HepG2 (cell line): ENCODE measurements around the gene UCN. TPM values are rescaled to one million over a fixed set of nuclear protein-coding genes. Genes with fewer than 3 reads are reported as not detected.

Source experiments
- BATF2 ChIP-seq: sonication (generic); formaldehyde crosslinking; IDR thresholded peaks from 2 replicates; pipeline ENCODE4 v1.8.0; 2022; ENCODE audit warnings: mild to moderate bottlenecking, missing genetic modification reagents, moderate library complexity
- CREB1 ChIP-seq, 2 experiments: fragments of 450-650 bp in 1 of 2; IDR thresholded peaks; 2 replicates each; pipeline ENCODE4 v1.6.1; 2016 to 2017; ENCODE audit warnings: control low read depth in 1 of 2, mild to moderate bottlenecking in 1 of 2, missing compliant biosample characterization in 1 of 2, missing genetic modification characterization in 1 of 2
- DZIP1 ChIP-seq: sonication (generic); formaldehyde crosslinking; IDR thresholded peaks from 2 replicates; pipeline ENCODE4 v1.5.0; 2020; ENCODE audit warnings: mild to moderate bottlenecking, missing genetic modification reagents
- FOXA3 ChIP-seq: IDR thresholded peaks from 2 replicates; pipeline ENCODE4 v1.6.1; 2016; ENCODE audit warnings: missing genetic modification reagents, missing compliant biosample characterization
- MZF1 ChIP-seq: sonication (generic); formaldehyde crosslinking; IDR thresholded peaks from 2 replicates; pipeline ENCODE4 v1.8.1; 2023; ENCODE audit warnings: mild to moderate bottlenecking, missing genetic modification reagents, borderline replicate concordance
- NFKB2 ChIP-seq: sonication (generic); formaldehyde crosslinking; IDR thresholded peaks from 2 replicates; pipeline ENCODE4 v1.4.0; 2020; ENCODE audit warnings: missing genetic modification reagents, borderline replicate concordance
- PHF21A ChIP-seq: sonication (generic); formaldehyde crosslinking; IDR thresholded peaks from 2 replicates; pipeline ENCODE4 v1.5.0; 2020; ENCODE audit warnings: mild to moderate bottlenecking, missing genetic modification reagents
- PREB ChIP-seq: sonication (generic); formaldehyde crosslinking; IDR thresholded peaks from 2 replicates; pipeline ENCODE4 v1.4.0; 2020; ENCODE audit warnings: missing genetic modification reagents
- SALL2 ChIP-seq: sonication (generic); formaldehyde crosslinking; IDR thresholded peaks from 2 replicates; pipeline ENCODE4 v1.8.1; 2023; ENCODE audit warnings: mild to moderate bottlenecking, missing genetic modification reagents, inconsistent platforms
- SATB2 ChIP-seq: sonication (generic); formaldehyde crosslinking; IDR thresholded peaks from 2 replicates; pipeline ENCODE4 v1.5.0; 2020; ENCODE audit warnings: missing genetic modification reagents
- SPEN ChIP-seq: sonication (generic); formaldehyde crosslinking; IDR thresholded peaks from 2 replicates; pipeline ENCODE4 v1.5.1; 2020; ENCODE audit warnings: low read depth, mild to moderate bottlenecking, missing genetic modification reagents
- STAG1 ChIP-seq: sonication (generic); formaldehyde crosslinking; IDR thresholded peaks from 2 replicates; pipeline ENCODE4 v1.4.0; 2020; ENCODE audit warnings: missing genetic modification reagents
- TAF1 ChIP-seq: sonication (generic); formaldehyde crosslinking; IDR thresholded peaks from 2 replicates; pipeline ENCODE4 v1.4.0; 2020; ENCODE audit warnings: missing genetic modification reagents
- TBX2 ChIP-seq: sonication (generic); formaldehyde crosslinking; IDR thresholded peaks from 2 replicates; pipeline ENCODE4 v1.5.0; 2020; ENCODE audit warnings: missing genetic modification reagents, mild to moderate bottlenecking, borderline replicate concordance
- ZGPAT ChIP-seq: IDR thresholded peaks from 2 replicates; pipeline ENCODE4 v1.6.1; 2016; ENCODE audit warnings: mild to moderate bottlenecking
- ZNF430 ChIP-seq: sonication (generic); formaldehyde crosslinking; IDR thresholded peaks from 2 replicates; pipeline ENCODE4 v1.9.0; 2021; ENCODE audit warnings: mild to moderate bottlenecking, missing genetic modification reagents
- ZNF883 ChIP-seq: sonication (generic); formaldehyde crosslinking; IDR thresholded peaks from 2 replicates; pipeline ENCODE4 v1.5.1; 2020; ENCODE audit warnings: mild to moderate bottlenecking, missing genetic modification reagents; ENCODE audit errors: not compliant biosample characterization
- ZNF891 ChIP-seq: sonication (generic); formaldehyde crosslinking; IDR thresholded peaks from 2 replicates; pipeline ENCODE4 v1.5.0; 2020; ENCODE audit warnings: mild to moderate bottlenecking, missing genetic modification reagents
- polyA plus RNA-seq, 8 experiments: library from polyadenylated mRNA; depleted of rRNA in 3 of 8; stranded (reverse) in 7 of 8; unstranded in 1 of 8; fragments of >200 nt; fragmentation: Illumina TruSeq in 4 of 8; extraction: Trizol in 4 of 8; gene quantifications; 2 replicates each; pipeline versions ENCODE4 v1.2.1 to v1.2.3, GENCODE V29; 2011 to 2016; ENCODE audit warnings: low read depth in 4 of 8, missing spikeins in 1 of 8, mixed read lengths in 1 of 8; ENCODE audit not compliant: insufficient read depth in 1 of 8
- total RNA-seq, 5 experiments: library from RNA; depleted of rRNA; stranded (reverse); fragments of >200 nt; fragmentation: Illumina TruSeq; extraction: Trizol; gene quantifications; 2 replicates each; pipeline ENCODE4 v1.2.3, GENCODE V29; 2016; ENCODE audit warnings: low read depth in 1 of 5

UCN gene
- total and polyA plus RNA-seq, 2 of the 13 experiments (the other 11 are each of a cell fraction or from before 2014, with no cell fraction given), result 1.2 to 2.3 TPM

- TF ChIP-seq DZIP1 (CRISPR knock-in tag) (no peak), SATB2 (CRISPR knock-in tag) (no peak), ZNF430 (CRISPR knock-in tag) (0 out of 2 replicates have a peak, but pooled peaks have one; percentile 31), ZNF883 (CRISPR knock-in tag) (no peak), PREB (CRISPR knock-in tag) (no peak), NFKB2 (CRISPR knock-in tag) (peak; percentile 59; the same call in 1 of the 2 replicates), MZF1 (no peak), TAF1 (CRISPR knock-in tag) (peak; percentile 44), STAG1 (CRISPR knock-in tag) (peak; percentile 87), SPEN (CRISPR knock-in tag) (peak; percentile 38; the same call in 1 of the 2 replicates), TBX2 (CRISPR knock-in tag) (peak; percentile 37; the same call in 1 of the 2 replicates), BATF2 (CRISPR knock-in tag) (no peak), ZNF891 (CRISPR knock-in tag) (no peak), FOXA3 (CRISPR knock-in tag) (peak; percentile 40; the same call in 1 of the 2 replicates), CREB1 (IDR thresholded peaks at IDR 0.05) (peak; percentile 51), CREB1 (CRISPR knock-in tag; IDR thresholded peaks at IDR 0.05) (peak; percentile 54; the same call in 1 of the 2 replicates), ZGPAT (CRISPR knock-in tag) (peak; percentile 55; the same call in 1 of the 2 replicates), PHF21A (CRISPR knock-in tag) (peak; percentile 89), SALL2 (CRISPR knock-in tag) (no peak)
Observed at GRCh38 chr2:27303093-27304025, 4.9 kb downstream of the UCN start (continued).
